GM19452 (cell line): Measurements from ENCODE around the gene SRSF3.
"Not testable (repeated sequence)": the region's sequence is repeated elsewhere in the genome, so short reads cannot be mapped to it uniquely, and the experiment has no call there.

ENCODE experiments used
- ATAC-seq: cut with Tn5 transposase; IDR thresholded peaks from one replicate; pipeline ENCODE4 v1.9.1; 2021; ENCODE audit not compliant: unreplicated experiment

SRSF3 gene

GRCh38 chr6:36604090-36605060, 10.2 kb downstream of the SRSF3 start:
- ATAC-seq: no peak

DNA sequence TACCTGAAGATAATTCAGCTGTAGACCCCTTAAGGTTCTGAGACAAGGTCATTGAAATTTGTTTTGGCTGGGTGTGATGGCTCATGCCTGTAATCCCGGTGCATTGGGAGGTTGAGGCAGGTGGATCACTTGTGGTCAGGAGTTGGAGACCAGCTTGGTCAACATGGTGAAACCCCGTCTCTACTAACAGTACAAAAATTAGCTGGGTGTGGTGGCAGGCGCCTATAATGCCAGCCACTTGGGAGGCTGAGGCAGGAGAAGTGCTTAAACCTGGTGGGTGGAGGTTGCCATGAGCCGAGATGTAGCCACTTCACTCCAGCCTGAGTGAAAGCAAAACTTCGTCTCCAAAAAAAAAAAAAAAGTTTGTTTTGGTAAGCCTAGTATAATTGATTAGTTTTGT, 11.0 kb downstream of the SRSF3 start:
- no peak for ATAC-seq

GRCh38 chr6:36605560-36606391, 11.6 kb downstream of the SRSF3 start:
- no peak for ATAC-seq

DNA sequence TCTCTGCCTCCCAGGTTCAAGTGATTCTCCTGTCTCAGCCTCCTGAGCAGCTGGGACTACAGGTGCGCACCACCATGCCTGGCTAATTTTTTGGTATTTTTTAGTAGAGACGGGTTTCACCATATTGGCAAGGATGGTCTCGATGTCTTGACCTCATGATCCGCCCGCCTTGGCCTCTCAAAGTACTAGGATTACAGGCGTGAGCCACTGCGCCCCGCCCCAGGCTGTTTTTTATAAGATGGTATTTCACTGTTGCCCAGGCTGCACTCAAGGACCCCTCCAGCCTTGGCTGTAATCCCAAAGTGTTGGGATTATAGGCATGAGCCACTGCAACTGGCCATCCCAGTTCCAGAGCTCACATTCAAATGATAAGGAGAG, 13.1 kb downstream of the SRSF3 start:
- not testable (repeated sequence) for ATAC-seq

DNA sequence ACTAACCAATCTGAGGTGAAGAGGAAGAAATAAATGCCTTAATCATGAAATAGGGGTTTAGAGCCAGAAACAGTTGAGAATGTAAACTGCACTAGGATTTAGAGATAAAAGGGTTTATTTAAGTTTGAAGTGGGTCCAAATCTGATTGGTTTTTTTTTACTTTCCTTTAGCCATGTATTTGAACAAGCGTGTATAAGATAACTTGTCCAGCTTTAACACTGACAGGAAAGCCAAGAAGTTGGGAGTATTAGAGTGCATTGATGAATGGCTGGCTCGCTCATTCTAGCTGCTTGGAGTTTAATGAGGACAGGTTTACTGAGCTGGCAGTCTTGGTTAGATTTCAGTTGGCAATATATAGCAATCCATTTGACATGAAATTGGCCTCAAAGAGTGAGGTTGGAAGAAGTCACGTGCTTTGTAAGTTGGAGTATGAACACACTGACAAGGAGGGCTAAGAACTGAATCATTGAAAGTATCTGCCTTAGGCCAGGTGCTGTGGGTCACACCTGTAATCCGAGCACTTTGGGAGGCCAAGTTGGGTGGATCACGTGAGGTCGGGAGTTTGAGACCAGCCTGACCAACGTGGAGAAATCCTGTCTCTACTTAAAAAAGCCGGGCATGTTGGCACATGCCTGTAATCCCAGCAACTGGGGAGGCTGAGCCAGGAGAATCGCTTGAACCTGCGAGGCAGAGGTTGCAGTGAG, 13.7 kb downstream of the SRSF3 start:
- no peak for ATAC-seq

GRCh38 chr6:36608788-36609563, 14.8 kb downstream of the SRSF3 start:
- ATAC-seq: no peak

DNA sequence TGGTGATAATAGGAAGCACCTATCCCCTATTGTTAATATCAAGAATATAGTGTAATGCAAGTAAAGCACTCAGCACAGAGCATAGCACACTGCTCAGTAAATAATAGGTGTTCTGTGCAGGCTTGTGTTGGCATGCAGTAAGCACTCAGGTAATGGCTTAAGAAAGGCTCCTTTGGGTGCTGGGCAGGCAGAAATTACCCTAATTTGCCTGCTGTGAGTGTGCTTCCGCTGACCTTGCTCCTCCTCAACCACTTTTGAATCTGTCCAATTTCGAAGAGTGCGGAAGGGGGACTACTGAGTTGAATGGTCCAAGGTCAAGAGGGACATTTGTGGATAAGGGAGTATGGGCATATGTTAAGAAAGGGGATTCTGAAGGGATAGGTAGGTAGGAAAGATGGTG, 15.4 kb downstream of the SRSF3 start:
- ATAC-seq: no peak

DNA sequence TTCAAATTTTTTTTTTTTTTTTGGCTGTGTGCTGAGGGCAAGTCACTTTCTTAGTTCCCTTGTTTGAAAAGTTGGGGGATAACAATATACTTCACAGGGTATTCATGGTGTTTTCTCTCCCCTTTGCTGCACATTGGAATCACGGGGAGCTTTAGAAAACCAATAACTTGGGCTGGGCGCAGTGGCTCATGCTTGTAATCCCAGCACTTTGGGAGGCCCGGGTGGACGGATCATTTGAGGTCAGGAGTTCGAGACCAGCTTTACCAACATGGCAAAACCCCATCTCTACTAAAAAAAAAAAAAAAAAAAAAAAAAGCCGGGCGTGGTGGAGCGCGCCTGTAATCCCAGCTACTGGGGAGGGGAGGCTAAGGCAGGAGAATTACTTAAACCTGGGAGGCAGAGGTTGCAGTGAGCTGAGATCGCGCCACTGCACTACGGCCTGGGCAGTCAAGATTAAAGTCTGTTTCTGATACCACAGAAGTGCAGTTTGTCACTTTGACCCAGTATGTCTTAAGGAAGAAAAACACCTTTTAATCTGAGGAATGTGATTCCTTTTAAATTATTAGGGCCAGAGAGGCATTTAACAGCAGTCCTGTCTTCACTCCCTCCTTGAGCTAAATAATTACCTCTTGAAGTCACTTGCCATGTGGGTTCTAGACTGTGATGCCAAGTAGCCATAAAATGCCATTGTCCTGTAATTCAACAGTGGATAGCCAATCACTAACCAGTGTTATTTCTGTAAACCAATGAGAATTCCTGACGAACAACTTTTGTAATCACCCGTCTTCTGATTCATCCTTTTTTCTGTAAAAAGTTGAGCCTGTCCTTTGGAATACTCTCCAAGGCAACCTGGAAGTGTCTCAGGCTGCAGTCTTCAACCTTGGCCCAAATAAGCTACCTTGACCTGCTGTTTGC, 16.1 kb downstream of the SRSF3 start:
- ATAC-seq: no peak

DNA sequence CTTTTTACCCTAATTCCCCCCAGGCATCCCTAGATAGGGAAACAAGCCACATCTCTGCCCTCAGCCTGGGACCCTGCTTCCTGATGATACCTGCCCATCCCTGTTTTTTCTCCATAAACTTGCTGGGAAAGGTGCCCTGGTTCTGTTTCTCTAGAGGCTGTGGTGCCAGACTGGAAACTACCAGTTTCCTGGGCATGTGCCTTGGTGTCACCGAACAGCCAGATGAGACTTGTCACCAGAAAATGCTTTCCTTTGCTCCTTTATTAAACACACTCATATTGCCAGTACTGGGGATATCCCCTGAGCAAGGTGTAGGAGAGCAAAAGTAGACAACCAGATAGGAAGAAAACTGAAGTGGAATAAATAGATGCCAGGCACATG, 16.8 kb downstream of the SRSF3 start:
- no peak for ATAC-seq

DNA sequence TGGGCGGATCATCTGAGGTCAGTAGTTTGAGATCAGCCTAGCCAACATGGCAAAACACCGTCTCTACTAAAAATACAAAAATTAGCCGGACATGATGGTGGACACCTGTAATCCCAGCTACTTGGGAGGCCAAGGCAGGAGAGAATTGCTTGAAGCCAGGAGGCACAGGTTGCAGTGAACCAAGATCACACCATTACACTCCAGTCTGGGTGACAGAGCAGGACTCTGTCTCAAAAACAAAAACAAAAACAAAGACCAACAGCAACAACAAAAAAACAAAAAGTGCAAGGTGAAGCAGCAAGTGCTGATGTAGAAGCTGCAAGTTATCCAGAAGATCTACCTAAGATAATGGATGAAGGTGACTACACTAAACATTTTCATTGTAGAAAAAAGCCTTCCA, 17.5 kb downstream of the SRSF3 start:
- ATAC-seq: not testable (repeated sequence)

- ATAC-seq: no peak
Measured at GRCh38 chr6:36612101-36612625, 18.0 kb downstream of the SRSF3 start.

DNA sequence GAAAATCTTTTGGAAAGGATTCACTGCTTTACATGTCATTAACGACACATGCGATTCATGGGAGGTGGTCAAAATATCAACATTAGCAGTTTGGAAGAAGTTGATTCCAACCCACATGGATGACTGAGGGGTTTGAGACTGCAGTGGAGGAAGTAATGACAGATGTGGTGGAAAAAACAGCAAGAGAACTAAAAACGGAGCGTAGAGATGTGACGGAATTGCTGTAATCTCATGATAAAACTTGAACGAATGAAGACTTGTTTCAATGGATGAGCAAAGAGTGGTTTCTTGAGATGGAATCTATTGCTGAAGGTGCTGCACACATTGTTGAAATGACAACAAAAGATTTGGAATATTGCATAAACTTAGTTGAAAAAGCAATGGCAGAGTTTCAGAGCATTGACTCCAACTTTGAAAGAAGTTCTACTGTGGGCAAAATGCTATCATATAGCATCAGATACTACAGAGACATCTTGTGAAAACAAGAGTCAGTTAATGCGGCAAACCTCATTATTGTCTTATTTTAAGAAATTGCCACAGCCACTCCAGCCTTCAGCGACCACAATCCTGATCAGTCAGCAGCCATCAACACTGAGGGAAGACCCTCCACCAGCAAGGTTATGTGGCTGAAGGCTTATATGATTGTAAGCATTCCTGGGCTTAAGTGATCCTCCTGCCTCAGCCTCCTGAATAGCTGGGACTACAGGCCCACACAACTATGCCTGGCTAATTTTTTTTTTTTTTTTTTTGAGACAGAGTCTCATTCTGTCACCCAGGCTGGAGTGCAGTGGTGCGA, 19.2 kb downstream of the SRSF3 start:
- ATAC-seq: no peak

DNA sequence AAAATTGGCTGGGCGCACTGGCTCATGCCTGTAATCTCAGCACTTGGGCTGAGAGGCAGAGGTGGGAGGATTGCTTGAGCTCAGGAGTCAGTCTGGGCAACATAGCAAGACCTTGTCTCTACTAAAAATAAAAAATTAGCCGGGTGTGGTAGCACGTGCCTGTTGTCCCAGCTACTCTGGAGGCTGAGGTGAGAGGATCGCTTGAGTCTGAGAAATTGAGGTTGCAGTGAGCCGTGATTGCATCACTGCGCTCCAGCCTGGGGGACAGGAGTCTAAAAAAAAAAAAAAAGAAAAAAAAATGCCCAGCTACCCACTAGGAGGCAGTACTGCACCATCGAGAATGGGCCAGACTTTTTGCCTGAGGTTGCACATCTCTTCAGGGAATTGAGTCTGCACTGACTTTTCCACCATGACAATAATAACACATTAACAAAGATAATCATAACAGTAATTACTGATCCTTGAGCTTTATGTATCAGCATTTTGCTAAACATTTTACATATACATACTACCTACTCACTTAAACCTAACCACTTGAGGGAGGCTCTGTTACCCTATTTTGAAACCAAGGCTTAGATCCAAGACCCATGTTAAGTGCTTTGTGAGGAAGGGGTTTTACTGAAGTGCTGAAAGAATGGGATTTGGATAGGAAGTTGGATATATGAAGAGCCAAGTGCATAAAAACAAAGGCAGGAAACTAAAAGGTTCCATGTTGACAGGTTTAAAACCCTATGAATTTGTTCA, 21.0 kb downstream of the SRSF3 start:
- ATAC-seq: no peak

DNA sequence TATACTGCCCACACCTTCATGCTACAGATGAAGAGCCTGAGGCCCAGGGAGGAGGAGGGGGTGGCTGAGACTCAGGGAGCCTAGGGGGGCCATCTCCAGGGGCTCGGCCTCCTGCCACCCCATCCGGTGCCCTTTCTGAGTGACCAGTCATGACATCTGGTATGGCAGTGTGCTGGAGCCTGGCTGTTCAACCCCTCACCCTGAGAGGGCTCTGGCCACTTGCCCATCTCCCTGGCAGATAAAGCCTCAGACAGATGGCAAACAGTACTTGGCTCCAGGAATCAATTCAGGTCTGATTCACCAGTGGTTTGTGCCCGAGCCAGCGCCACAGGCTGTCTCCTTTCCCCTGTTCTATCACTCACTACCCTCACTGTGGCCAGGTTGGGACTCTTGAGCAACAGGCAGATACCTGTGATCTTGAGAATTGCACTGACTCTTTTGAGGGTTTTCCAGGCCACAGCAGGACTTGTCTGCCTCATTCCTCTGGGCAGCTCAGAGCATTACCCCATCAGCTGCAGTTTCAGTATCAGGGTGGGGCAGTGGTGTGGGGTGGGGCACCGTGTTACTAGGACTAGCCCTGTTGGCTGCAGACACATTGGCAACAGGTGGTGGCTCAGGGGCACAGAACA, 22.8 kb downstream of the SRSF3 start:
- no peak for ATAC-seq

DNA sequence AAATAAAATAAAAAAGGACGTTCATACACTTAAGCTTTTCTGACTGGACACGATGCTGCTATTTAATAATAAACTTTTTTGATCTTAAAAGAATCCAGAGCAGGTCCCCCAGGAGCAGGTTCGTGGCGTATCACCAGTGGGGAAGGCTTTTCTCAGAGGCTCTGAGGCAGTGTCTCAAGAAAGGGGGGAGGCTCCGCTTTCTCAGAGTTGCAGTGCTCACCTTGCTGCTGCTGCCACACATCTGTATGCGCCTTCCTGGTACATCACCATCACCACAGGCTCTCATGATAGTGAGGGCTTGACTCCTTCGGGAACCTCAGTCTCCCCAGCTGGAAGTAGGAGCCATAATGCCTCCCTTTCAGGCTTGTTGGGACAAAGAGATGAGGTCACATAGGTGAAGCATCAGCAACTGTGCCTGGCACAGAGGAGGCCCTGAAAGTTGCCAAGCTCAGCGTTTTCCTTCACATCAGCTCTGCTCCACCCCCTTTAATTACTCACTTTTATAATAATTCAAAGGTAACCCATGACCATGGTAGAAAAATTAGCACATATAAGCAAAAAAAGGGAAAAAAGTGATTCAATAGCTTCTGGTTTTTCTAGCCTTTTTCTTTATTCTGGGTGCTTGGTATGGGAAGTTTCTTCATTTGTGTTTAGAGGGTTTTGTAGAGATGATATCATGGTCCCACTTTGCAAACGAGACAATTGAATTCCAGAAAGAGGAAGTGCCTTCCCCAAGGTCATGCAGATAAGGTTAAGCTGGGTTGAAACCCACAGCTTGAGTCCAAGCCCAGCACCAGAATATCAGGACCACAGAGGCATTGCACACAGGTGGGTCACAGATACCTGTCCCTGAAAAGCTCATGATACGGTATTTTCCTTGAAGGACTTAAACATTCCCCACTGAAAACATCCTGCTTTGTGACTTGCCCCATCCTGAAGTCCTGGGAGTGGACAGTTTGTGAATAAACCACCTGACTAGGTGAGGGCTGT, 24.5 kb downstream of the SRSF3 start:
- ATAC-seq: no peak

GRCh38 chr6:36621371-36621855, 27.3 kb downstream of the SRSF3 start:
- no peak for ATAC-seq
